ENCODE data around the gene SPPL2A.
A peak's percentile ranks its signal among the peaks of the same experiment; 100 is the strongest.
"Not testable (repeated sequence)": the region's sequence is repeated elsewhere in the genome, so short reads cannot be mapped to it uniquely, and the experiment has no call there.

Gene SPPL2A

DNA sequence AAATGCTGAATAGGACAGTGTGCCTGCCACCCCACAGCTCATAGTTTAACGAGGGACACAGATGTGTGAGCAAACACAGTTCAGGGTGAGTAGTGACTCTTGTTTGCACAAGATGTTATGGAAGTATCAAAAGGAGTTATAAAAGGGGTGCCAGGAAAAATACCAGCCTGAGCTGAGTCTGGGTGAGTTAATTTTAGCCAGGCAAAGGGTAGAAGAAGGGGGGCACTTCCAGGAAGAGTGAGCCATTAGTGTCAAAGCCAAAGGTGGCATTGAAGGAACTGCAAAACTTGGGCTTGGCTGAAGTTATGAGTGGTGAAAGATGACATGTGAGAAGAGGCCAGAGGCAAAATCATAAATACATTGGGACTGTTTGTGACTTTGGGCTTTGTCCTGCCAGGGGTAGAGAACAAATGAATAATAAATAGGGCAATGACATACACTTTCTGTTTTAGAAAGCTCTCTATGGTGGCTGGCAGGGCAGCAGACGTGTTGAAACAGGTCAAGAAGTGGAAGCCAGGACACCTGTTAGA is 1.9 kb upstream of the SPPL2A start:
- no peak for DNase-seq

DNA sequence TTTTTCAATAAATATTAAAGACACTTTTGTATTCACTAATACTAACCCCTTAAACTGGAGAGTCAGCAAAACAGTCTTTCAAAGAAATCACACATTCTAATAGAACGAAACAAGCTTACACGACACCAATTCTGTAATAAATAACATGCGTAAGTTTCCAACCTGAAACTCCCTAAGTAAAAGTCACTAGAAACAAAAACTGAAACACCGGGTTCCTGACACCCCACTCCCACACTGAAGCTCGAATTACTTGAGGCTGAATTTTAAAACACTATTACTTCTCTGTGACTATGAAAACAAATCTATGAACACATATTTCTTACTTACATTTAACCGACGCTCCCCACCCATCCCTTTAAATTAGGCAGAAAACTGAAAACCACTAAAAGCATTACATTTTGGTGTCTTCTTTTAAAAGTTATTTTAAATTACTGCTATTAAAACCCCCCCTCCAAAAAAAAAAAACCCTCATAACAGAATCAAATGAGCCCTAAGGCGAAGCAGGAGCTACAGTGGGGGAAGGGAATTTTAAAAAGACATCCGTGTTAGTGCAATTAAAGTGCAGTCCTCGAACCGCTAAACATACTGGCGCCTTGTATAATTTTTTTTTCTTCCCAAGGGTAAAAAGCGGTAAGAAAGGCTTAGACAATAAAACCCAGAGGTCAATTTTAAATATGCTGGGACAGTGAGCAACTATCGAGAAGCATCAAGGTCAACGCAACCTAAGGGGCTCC is 878 bp downstream of the SPPL2A start:
- no peak for DNase-seq

DNA sequence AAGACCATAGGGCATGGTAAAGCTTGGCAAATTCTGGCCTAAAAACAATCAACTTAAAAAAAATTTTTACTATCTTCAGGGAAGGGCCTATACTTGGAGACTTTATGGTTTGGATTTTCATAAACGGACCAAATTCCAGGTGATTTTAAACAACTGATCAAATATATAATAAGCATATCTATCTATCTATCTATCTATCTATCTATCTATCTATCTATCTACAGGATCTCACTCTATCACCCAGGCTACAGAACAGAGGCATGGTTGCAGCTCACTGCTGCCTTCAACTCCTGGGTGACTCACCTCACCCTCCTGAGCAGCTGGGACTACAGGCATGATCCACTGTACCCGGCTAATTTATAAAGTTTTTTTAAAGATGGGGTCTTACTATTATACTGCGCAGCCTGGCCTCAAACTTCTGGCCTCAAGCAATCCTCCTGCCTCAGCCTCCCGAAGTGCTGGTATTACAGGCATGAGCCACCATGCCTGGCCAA is 6.7 kb downstream of the SPPL2A start:
- DNase-seq: no peak

DNA sequence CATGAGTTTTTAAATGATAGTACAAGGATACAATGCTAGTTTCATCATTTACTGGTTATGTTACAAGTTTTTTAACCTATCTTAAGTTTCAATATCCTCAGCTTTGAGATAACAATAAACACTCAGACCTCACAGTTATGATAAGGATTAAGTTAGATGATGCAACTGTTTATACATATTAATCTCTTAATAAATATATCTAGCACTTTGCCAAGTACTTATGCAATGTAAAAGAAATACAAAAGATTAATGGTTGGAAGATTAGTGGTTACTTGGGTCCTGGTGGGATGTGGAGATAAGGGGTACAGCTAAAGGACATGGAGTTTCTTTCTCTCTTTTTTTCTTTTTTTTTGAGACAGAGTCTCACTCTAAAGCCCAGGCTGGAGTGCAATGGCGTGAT is 12.0 kb downstream of the SPPL2A start:
- no peak for DNase-seq

DNA sequence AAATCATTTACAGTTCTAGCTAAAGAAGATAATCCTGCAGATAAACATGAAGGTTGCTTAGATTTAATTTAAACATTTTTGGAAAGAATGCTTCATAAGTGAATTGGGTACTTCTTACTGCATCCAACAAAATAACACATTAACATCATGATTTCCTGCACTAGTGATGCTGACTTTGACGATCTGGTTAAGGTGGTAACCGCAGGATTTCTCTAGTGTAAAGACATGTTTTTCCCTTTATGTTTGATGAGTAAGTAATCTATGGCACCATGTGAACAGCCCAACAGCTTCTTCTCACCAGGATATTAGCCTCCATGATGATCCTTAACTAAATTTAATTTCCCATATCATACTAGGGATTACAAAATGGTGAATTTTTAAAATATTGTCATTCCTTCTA is 14.1 kb downstream of the SPPL2A start:
- DNase-seq: no peak

DNA sequence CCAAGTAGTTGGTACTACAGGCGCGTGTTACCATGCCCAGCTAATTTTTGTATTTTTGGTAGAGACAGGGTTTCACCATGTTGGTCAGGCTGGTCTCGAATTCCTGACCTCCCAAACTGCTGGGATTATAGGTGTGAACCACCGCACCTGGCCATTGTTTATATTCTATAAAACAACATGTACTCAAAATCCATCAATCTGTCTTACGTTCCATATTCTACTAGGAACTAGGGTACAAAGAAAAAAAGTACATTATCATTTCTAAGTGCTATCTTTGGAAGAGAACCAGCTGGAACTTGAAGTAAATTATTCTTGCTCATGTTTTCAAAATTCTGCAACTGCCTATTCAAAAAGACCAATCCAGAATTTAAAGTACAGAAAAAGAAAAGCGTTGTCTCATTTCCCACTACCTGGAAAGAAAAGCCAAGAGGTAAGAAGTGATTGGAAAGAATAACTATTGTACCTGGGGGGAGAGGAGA is 15.2 kb downstream of the SPPL2A start:
- no peak for DNase-seq

DNA sequence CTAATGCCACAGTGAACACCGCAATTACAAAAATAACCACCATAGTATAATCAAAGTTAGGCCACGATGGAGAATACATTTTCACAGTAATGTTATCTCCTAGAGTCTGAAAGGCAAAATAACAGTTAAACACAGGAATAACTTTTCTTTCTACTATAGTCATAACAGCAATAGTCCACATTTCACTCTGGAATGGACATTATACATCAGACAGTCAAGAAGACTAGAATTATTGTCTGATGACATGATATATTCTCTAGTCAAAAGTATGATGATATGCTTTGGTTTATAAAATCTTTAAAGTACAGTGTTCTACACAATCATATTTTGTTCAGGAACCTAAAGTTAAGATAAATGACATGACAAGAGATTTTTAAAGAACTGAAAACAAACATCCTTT is 18.0 kb downstream of the SPPL2A start:
- DNase-seq: no peak

DNA sequence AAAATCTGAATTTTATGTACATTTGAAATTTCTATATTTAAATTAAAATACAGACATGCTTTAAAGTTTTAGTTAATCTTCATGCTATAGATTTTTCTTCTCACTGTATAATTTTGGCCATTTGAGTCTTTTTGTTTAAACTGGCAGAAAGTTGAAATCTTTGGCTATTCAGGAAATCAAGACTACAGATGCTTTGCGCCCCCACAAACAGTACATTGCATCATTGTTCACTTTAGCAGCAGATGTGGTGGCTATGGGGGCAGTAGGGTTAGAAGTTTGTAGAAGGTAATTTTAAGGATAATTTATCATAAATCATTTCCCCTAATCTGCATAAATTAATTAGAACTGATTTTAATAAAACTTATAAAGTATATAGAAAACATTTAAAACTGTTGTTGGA is 20.9 kb downstream of the SPPL2A start:
- no peak for DNase-seq

DNA sequence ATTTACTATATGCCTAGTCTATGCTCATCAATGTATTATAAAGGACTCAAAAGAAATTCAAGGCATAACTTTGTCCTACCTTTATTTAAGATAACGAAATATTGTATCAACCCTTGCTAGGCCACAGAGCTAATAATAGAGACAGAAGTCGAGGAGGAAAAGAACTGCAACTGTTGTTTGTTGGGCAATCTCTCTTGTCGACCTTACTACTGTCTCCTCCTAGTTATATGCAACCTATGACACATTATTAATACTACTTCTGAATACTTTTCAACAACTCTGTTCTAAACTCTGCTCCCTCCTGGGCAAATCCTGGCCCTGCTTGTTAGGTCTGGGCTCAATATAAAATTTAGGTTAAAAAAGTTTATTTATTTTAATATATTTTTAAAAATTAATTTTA is 24.6 kb downstream of the SPPL2A start:
- no peak for DNase-seq

DNA sequence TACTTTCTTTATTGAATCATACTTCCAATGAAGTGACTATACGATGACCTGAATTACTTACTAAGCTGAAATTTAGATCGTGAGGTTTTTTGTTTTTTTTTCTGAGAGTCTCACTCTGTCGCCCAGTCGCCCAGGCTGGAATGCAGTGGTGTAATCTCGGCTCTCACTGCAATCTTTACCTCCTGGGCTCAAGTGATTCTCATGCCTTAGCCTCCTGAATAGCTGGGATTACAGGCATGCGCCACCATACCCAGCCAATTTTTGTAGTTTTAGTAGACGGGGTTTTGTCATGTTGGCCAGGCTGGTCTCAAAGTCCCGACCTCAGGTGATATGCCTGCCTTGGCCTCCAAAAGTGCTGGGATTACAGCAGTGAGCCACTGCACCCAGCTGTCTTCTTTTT is 28.7 kb downstream of the SPPL2A start:
- no peak for DNase-seq

DNA sequence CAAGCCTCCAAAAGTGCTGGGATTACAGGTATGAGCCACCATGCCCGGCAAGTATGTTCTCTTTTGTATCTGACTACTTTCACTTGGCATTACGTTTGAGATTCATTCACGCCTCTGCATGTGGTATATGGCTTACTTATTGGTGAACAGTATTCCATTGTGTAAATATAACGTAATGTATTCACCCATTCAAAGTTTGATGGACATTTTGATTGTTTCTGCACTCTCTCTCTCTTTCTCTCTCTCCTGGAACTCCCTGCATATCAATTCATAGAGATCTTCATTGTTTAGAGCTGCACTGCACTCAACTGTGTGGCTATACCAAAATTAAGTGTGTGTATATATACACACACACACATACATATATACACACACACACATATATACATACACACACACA is 30.4 kb downstream of the SPPL2A start:
- no peak for DNase-seq

DNA sequence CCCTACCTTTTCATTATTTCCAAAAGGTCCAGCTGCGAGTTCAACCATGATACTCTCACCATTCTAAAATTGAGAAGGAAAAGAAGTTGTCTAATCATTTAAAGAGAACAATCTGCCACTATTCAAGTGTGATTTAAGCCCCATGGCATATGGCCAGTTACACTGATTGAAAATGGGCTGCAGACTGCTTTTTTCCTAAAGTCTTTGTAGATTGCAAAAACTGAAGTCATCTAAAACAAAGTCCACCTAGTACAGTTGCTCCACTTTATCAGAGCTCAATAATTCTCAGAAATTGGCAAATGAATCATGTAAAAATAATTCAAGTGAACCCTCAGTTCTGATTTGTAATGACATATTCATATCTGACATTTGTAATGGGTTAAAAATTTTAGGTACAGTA is 39.2 kb downstream of the SPPL2A start:
- DNase-seq: no peak

DNA sequence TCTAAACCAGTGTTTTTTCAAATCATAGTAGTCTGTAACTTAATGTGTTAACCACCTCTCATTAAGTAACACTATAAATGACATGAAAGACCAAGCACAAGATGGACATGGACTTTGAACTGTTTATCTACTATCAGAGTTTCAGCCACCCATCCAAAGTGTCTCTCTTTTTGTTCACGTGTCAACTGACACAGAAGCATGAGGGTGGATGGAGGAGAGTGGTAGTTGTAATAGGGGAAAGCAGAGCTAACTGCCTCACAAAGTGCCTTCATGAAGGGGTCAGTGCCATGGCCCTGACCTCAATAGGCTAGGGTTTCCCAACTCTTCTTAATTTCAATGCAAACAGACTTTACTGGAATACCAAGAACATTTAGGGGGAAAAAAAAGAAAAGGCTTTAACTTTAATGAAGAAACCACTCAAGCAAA is 46.8 kb downstream of the SPPL2A start:
- DNase-seq: no peak

DNA sequence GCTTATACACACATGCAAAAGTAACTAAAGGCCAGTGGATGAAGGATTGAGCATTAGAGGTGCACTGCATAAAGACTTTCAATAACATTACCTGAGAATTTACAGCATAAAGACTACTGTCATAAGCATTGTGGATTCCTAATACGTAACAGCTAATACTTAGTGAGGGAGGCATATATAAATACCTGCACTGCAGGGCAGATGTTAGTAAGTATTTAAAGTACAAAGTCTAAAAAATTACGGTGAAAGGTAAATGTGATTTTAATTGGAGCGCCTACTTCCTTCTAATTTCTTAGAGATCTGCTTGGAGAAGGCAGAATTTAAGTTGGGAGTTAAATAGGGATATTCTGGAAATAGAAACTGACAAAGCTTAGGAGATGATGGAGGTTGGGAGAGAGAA is 53.5 kb downstream of the SPPL2A start:
- no peak for DNase-seq

DNA sequence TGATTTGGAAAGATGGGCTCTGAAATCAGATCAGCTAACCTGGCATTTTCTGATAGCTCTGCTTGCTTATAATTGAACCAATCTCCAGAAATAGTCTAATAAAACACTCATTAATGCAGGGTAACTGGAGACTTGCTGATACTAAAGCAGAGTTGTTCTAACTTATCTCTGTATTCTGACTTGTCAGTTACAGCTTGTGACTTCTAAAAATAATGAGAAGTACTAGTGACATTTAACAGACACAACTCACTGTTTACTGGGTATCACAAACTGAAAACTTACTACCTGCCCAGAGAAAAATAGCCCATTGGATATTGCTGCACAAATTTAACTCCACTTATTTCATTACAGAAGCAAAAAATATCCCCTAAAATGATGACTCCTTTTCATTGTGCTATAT is 54.9 kb downstream of the SPPL2A start:
- no peak for DNase-seq

DNA sequence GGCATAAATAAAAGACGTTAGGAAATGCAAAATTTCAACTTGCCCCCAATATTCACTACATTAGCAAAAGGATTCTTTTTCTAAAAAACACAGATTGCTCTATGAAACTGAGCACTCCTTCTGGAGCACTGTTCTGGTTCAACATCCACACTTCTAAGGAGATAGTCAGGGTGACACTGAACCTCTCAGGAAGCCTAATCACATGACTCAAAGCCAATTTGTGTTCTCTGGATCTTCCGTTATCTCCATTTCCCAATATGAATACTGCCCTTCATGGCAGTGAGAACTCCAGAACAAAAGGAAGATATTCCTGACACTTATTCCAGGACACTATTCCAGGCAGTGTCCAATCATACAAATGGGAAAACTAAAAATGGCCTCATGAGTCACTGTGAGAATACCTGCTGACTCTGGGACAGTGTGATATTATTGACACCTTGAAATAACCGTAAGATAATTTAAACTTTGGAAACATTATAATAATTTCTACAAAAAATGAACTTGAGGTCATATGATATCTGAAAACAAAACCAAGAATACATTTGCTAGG is 57.6 kb downstream of the SPPL2A start:
- no peak for DNase-seq

DNA sequence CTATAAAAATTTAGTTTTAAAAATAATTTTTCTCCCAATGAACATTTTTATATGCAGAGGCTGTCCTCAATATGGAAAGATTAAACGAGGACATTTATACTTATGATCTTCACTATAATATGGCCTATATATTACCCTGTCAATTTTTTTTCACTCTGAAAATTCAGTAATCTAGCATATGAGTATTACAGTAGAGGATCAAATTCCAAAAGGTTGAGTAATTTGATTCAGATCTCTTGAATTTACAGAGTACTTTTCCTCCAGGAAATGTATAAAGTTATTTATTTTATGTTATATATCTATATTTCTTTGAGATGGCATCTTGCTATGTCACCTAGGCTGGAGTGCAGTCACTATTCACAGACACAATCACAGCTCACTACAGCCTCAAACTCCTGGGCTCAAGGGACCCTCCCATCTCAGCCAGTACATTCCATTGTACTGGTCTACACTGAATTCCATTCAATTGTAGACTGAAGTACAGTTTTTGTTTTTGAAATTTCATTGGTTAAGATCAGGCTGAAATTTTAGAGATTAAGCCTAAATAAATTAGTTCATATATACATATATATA is 62.7 kb downstream of the SPPL2A start:
- no peak for DNase-seq

DNA sequence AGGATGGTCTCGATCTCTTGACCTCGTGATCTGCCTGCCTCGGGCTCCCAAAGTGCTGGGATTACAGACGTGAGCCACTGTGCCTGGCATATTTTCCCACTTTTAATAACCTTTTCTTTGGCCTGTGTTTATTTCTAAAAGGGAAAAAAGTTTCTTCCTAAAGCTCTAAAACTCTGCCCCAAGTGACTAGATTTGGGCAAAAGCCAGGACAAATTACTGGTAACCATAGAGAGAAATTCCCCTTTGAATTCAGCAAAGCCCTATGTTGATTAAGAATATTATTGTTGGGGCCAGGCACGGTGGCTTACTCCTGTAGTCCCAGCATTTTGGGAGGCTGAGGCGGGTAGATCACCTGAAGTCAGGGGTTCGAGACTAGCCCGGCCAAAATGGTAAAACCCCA is 67.4 kb downstream of the SPPL2A start:
- no peak for DNase-seq

DNA sequence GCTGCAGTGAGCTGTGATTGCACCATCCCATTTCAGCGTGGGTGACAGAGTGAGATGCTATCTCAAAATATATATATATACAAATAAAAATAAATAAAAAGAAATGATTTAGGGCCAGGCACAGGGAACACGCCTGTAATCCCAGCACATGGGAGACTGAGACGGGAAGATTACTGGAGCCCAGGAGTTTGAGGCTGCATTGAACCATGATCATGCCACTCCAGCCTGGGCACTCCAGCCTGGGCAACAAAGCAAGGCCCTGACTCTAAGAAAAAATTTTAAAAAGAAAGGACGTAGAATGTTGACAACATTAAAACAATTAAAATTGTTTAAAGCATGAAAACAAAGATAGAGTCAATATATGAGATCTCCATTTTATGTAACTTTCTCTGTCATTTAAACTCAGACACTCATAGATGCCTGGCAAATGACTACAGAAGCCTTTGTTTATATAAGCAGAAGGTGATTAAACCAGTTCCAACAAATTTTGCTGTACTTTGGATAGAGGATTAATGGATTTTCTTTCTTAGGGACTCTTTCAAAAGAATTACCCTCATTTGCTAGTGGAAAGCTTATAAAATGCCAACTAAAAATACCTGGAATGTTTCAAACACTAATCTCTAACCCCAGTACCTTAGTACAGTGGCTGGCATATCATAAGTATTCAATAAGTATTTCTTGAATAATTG is 68.3 kb downstream of the SPPL2A start:
- DNase-seq: no peak

DNA sequence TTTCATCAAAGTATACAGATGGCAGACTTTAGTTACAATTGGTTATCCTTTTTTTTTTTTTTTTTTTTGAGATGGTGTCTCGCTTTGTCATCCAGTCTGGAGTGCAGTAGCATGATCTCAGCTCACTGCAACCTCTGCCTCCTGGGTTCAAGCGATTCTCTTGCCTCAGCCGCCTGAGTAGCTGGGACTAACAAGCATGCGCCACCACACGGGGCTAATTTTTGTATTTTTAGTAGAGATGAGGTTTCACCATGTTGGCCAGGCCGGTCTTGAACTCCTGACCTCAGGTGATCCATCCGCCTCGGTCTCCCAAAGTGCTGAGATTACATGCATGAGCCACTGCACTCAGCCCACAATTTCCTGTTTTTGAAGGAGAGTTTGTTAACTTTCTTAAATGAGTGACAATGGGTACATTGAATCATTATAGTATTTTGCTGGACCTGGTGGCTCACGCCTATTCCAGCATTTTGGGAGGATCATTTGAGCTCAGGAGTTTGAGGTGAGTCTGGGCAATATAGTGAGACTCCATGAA is 70.8 kb downstream of the SPPL2A start:
- not testable (repeated sequence) for DNase-seq

DNA sequence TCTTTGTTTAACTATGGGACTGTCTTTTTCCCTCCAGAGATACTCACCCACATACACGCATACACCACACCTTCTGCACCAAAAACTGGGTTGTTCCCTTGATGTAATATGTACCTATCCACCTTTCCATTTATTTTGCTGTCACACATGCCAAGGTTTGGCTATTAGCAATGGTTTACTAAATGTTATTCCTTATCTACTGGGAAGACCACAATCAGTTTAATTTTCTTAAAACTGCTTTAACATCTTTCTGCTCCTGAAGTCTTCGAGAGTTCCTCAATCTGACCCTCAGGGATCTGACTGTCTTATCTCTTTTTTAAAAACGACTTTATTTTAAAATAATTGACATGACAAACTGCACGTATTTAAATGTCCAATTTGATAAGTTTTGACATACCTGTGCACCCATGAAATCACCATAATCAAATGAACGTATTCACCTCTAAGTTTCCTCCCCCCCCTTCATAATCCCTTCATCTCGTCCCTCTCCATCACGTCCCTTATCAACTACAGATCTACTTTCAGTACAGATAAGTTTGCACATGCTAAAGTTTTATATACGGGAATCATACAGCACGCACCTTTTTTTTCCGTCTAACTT is 78.1 kb downstream of the SPPL2A start:
- DNase-seq: no peak

DNA sequence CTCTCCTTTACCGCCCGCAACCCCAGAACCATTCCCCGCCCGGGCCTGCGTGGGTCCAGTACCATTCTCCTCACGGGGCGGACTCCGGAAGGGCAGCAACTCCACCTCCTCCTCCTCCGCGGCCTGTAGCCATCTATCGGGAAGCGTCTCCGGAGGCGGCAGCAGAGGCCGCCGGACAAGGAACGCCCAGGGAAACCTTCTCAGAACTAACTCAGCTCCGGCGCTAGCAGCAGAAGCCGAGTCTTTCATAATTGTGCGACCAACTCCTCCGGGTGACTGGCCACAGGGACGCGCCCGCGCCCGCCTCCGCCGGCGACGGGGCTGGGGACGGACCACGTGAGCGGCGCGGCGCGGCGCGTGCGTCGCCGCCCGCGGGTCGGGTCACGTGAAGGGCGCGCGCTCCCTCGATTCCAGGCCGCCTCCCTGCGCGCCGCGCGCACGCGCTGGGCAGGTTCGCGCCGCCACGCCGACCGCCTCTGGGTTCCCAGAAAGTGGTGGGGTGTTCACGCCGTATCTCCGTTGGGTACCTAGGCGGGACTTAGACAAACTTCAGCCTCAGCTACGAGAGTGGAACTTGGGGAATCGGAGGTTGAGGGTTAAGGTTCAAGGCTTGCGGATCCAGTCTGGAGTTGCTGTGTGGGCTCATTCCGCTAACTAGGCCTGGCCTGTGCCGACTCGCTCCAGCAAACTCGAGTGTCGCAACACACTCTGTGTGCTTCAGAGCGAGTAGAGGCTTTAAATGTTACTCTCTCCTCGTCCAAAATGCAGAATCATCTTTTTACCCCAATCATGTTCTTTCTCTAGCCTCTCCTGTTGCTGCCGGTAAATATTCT is 78.8 kb downstream of the SPPL2A start, which contains the start of gene TRPM7:
TSS of gene TRPM7 (minus strand) at position 329 of the 833 bp plus-strand sequence. CDS start at position 65, 264 bp downstream.
- peak; percentile 85 for DNase-seq
